Nephron (organoid): ENCODE measurements around the gene CHP1.
"Not testable (repeated sequence)": the region's sequence is repeated elsewhere in the genome, so short reads cannot be mapped to it uniquely, and the experiment has no call there.

ENCODE experiments used
- H3K27ac Mint-ChIP-seq, 3 experiments: 2 replicates each; pipeline ENCODE4 v1.8.0; 2020; ENCODE audit warnings: mixed read lengths in 3 of 3, mild to moderate bottlenecking in 2 of 3, moderate library complexity in 1 of 3
- H3K27me3 Mint-ChIP-seq: 2 replicates; pipeline ENCODE4 v1.8.0; 2021; ENCODE audit warnings: low read depth, mild to moderate bottlenecking, moderate library complexity, mixed read lengths
- H3K36me3 Mint-ChIP-seq: 2 replicates; pipeline ENCODE4 v1.8.0; 2020; ENCODE audit warnings: low read depth, mixed read lengths
- H3K4me1 Mint-ChIP-seq: 2 replicates; pipeline ENCODE4 v1.8.0; 2020; ENCODE audit warnings: mixed read lengths
- H3K4me3 Mint-ChIP-seq, 3 experiments: 2 replicates each; pipeline ENCODE4 v1.8.0; 2020; ENCODE audit warnings: mild to moderate bottlenecking in 3 of 3, mixed read lengths in 3 of 3, moderate library complexity in 2 of 3
- H3K9me3 Mint-ChIP-seq: 2 replicates; pipeline ENCODE4 v1.8.0; 2020; ENCODE audit warnings: mixed read lengths
- TF ChIP-seq, protein P1 (sequence below), 3 experiments: fragments of 200-600 bp; sonication (generic); IDR thresholded peaks; one replicate each; pipeline ENCODE4 v1.5.0; 2021; ENCODE audit warnings: antibody characterized with exemption in 3 of 3; ENCODE audit not compliant: unreplicated experiment in 3 of 3

CHP1 gene

DNA sequence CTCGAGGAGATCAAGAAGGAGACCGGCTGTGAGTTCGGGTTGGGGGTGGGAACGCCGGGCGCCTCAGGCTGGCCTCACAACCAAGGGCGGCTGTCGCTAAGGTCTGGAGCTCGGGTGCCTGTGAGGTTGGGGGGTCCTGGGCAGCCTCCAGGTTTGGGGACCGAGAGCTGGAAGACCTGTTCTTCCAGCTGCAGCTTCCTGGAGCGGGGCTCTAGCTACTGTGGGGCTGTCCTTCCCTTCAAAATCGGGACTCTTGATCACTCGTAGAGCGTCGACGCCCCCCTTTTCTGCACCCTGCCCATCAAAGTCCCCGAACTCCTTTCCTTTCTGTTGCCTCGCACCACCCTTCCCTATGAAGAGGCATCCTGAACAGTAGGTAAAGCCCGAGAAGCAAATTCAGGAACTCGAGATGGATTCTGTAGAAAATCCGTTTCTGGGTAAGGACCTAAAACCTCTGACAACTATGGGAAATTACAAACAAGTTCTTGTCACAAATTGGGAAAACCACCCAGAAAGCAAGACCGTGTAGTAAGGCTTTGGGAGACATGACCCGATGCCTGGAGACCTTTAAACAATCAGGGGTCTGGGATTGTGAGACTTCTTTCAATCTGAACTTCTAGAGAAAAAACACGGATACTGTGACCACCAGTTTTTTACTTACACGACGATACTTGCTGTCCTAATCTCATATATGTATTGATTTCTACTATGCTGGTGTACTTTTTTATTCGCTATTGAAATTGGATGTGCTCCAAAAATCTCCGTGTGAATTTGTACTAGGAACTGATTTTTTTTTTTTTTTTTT lies 556 bp downstream of the CHP1 start:
- H3K9me3 Mint-ChIP-seq, result no peaks in the 10 kb centered on the region
- peak overlapping the region in 2 of 3 experiments; percentile 79 to 90 for H3K27ac Mint-ChIP-seq
- H3K4me3 Mint-ChIP-seq, result peak overlapping the region; percentile 85 to 95 (median 85)
- peaks cover 6% of the 10 kb centered on the region for H3K4me1 Mint-ChIP-seq
- no peaks in the 10 kb centered on the region for H3K27me3 Mint-ChIP-seq
- TF ChIP-seq, protein P1, sequence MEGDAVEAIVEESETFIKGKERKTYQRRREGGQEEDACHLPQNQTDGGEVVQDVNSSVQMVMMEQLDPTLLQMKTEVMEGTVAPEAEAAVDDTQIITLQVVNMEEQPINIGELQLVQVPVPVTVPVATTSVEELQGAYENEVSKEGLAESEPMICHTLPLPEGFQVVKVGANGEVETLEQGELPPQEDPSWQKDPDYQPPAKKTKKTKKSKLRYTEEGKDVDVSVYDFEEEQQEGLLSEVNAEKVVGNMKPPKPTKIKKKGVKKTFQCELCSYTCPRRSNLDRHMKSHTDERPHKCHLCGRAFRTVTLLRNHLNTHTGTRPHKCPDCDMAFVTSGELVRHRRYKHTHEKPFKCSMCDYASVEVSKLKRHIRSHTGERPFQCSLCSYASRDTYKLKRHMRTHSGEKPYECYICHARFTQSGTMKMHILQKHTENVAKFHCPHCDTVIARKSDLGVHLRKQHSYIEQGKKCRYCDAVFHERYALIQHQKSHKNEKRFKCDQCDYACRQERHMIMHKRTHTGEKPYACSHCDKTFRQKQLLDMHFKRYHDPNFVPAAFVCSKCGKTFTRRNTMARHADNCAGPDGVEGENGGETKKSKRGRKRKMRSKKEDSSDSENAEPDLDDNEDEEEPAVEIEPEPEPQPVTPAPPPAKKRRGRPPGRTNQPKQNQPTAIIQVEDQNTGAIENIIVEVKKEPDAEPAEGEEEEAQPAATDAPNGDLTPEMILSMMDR (IDR thresholded peaks at IDR 0.05; ENCODE audit: unreplicated experiment in 3 of 3), result no peak
- H3K36me3 Mint-ChIP-seq, result no peaks in the 10 kb centered on the region

DNA sequence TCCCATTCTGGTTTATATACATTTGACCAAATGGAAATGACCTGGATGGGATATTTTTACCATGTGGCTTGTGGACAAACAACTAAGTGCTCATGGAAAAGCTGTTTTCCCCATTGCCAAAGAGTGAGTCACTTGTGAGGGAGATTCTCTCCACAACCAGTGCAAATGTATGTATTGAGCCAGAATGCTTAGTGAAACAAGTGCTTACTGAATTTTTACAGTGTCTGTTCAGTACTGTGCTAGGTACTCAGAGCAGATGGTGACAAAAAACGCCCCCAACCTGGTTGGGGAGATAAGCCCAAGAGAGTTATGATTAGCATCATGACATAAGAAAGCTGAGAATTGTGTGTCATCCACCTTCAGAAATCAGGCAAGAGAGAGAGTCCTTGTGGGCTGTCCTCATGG lies 2.3 kb downstream of the CHP1 start:
- Mint-ChIP-seq H3K4me3 (peak overlapping the region in 2 of 3 experiments; percentile 21 to 69), H3K36me3 (no peaks in the 10 kb centered on the region), H3K27ac (no peak overlapping the region), H3K4me1 (peaks cover 6% of the 10 kb centered on the region), H3K27me3 (no peaks in the 10 kb centered on the region), H3K9me3 (no peaks in the 10 kb centered on the region)
- TF ChIP-seq, protein P1 (IDR thresholded peaks at IDR 0.05; ENCODE audit: unreplicated experiment in 3 of 3), result no peak

DNA sequence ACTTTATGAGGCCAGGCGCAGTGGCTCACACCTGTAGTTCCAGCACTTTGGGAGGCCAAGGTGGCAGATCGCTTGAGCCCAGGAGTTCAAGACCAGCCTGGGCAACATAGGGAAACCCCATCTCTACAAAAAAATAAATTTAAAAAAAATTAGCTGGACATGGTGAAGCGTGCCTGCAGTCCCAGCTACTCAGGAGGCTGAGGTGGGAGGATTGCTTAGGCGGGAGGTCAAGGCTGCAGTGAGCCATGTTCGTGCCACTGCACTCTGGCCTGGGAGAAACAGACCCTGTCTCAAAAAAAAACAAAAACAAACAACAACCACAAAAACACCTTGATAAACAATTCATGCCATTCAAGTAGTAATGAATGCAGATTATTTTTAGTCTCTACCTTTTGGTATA lies 4.2 kb downstream of the CHP1 start:
- H3K27ac Mint-ChIP-seq, result not testable (repeated sequence)

DNA sequence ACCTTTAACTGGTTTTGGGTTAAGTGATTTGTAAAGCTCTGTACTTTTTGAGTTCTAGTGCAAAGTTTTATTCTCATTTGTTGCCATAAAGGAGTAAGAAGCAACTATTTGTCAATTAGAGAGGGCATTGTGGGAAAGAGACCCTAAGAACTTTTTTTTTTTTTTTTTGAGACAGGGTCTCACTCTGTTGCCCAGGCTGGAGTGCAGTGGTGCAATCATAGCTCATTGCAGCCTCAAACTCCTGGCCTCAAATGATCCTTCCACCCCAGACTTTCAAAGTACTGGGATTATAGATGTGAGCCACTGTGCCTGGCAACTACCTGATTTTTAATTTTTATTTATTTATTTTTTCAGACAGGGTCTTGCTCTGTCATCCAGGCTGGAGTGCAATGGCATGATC lies 4.9 kb downstream of the CHP1 start:
- no peaks in the 10 kb centered on the region for H3K36me3 Mint-ChIP-seq
- TF ChIP-seq, protein P1 (IDR thresholded peaks at IDR 0.05; ENCODE audit: unreplicated experiment in 3 of 3), result no peak
- H3K4me3 Mint-ChIP-seq, result no peak overlapping the region
- no peaks in the 10 kb centered on the region for H3K27me3 Mint-ChIP-seq
- H3K9me3 Mint-ChIP-seq, result no peaks in the 10 kb centered on the region
- H3K4me1 Mint-ChIP-seq, result peaks cover 6% of the 10 kb centered on the region
- no peak overlapping the region for H3K27ac Mint-ChIP-seq

More for the DNA sequence above, 4.2 kb downstream of the CHP1 start:
- H3K27me3 Mint-ChIP-seq, H3K4me3 Mint-ChIP-seq, H3K36me3 Mint-ChIP-seq, H3K4me1 Mint-ChIP-seq, H3K9me3 Mint-ChIP-seq: not testable (repeated sequence)

DNA sequence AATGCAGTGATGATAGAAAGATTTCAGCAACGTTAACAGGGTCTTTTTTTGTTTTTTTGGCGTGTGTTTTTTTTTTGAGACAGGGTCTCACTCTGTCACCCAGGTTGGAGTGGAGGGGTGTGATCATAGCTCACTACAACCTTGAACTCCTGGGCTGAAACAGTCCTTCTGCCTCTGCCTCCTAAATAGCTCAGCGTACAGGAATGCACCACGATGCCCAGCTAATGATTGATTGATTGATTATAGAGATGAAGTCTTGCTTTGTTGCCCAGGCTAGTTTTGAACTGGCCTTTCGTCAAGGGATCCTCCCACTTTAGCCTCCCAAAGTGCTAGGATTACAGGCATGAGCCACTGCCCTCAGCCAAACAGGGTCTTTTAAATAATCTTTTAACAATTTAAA lies 7.0 kb downstream of the CHP1 start:
- no peak overlapping the region for H3K4me3 Mint-ChIP-seq
- no peaks in the 10 kb centered on the region for H3K9me3 Mint-ChIP-seq
- H3K36me3 Mint-ChIP-seq, result no peaks in the 10 kb centered on the region
- no peaks in the 10 kb centered on the region for H3K27me3 Mint-ChIP-seq
- H3K27ac Mint-ChIP-seq, result no peak overlapping the region
- TF ChIP-seq, protein P1 (IDR thresholded peaks at IDR 0.05; ENCODE audit: unreplicated experiment in 3 of 3), result no peak
- peaks cover under 1% of the 10 kb centered on the region for H3K4me1 Mint-ChIP-seq

DNA sequence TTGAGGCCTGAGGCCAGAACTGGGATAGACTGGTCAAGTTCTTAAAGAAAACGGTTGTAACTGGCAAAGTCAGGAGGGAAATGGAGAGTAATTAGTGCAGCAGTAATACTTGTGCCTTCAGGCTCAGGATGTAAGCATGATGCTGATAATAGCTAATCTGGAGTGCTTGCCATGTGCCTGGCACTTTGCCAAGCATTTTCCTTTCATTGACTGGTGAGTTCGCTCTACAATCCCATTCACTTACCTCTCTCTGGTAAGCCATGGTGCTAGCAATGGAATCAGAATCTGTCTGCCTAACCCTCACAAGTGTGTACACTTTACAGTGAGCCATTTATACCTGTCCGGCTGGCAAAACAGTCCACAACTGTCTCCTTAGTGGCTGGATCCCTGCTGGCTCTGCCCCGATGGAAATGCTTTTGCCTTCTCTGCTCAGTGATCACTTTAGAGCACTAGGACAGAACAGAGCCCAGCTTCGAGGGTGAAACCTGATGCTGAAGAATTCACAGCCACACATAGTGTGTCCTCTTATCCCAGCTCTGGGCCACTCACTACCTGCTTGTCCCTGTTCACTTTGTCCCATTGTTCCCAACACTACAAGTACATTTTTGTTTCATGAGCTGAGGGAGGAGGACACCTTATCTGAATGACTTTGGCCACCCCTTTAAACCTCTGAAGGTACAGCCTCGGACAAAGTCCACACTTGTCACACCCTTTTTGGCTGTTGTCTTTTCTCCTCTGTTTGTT lies 10.3 kb downstream of the CHP1 start:
- H3K4me3 Mint-ChIP-seq, result no peak overlapping the region
- TF ChIP-seq, protein P1 (IDR thresholded peaks at IDR 0.05; ENCODE audit: unreplicated experiment in 3 of 3), result no peak
- no peaks in the 10 kb centered on the region for H3K9me3 Mint-ChIP-seq
- peaks cover 18% of the 10 kb centered on the region for H3K36me3 Mint-ChIP-seq
- no peaks in the 10 kb centered on the region for H3K4me1 Mint-ChIP-seq
- no peak overlapping the region for H3K27ac Mint-ChIP-seq
- H3K27me3 Mint-ChIP-seq, result no peaks in the 10 kb centered on the region

DNA sequence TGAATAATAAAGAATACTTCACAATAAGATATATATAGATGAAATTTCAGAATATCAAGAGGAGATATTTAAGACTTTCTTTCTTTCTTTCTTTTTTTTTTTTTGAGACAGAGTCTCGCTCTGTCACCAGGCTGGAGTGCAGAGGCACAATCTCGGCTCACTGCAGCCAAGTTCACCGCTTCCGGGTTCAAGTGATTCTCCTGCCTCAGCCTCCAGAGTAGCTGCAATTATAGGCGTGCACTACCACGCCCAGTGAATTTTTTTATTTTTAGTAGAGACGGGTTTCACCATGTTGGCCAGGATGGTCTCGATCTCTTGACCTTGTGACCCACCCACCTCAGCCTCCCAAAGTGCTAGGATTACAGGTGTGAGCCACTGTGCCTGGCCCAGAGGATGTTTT lies 19.7 kb downstream of the CHP1 start:
- H3K4me1 Mint-ChIP-seq, H3K4me3 Mint-ChIP-seq, H3K9me3 Mint-ChIP-seq, H3K27me3 Mint-ChIP-seq, H3K27ac Mint-ChIP-seq: not testable (repeated sequence)
- H3K36me3 Mint-ChIP-seq, result peaks cover 17% of the 10 kb centered on the region
